HCT116 (cell line): ENCODE results near the gene ZSCAN16.

ENCODE experiments used
- ATF3 ChIP-seq: IDR thresholded peaks from 2 replicates; pipeline ENCODE4 v1.6.1; 2012
- MAX ChIP-seq: IDR thresholded peaks from 2 replicates; pipeline ENCODE4 v1.6.1; 2012
- POLR2AphosphoS5 ChIP-seq: IDR thresholded peaks from 2 replicates; pipeline ENCODE4 v1.6.1; 2011; ENCODE audit warnings: mild to moderate bottlenecking, low read depth, low read length, moderate library complexity
- YY1 ChIP-seq: IDR thresholded peaks from 2 replicates; pipeline ENCODE4 v1.6.1; 2011; ENCODE audit warnings: low read length, low read depth, moderate library complexity, mild to moderate bottlenecking; ENCODE audit not compliant: insufficient replicate concordance; ENCODE audit errors: extremely low read depth

- no peak for TF ChIP-seq YY1
- TF ChIP-seq POLR2AphosphoS5: no peak
- TF ChIP-seq ATF3: no peak
- no peak for TF ChIP-seq MAX
These were observed 12.4 kb upstream of the ZSCAN16 start for GRCh38 chr6:28111964-28112363.
